Panc1 (cell line): ENCODE results near the gene FUT2.

ENCODE experiments used
- POLR2AphosphoS5 ChIP-seq: IDR thresholded peaks from 2 replicates; pipeline ENCODE4 v1.6.1; 2012; ENCODE audit warnings: mild to moderate bottlenecking, low read depth, low read length, moderate library complexity
- SIN3A ChIP-seq: IDR thresholded peaks from 2 replicates; pipeline ENCODE4 v1.6.1; 2012; ENCODE audit warnings: low read depth, mild to moderate bottlenecking, low read length, moderate library complexity, borderline replicate concordance; ENCODE audit not compliant: insufficient read depth
- TCF7L2 ChIP-seq: IDR thresholded peaks from 2 replicates; pipeline ENCODE4 v1.6.1; 2011; ENCODE audit warnings: mild to moderate bottlenecking, low read depth, low read length, inconsistent platforms
- TF ChIP-seq, protein P1 (sequence below): fragments of 450-650 bp; IDR thresholded peaks from 2 replicates; pipeline ENCODE4 v1.5.1; 2017; ENCODE audit warnings: mild to moderate bottlenecking
- TF ChIP-seq, protein P2 (sequence below), 2 experiments: IDR thresholded peaks; 2 replicates each; pipeline ENCODE4 v1.6.1; 2011 to 2012; ENCODE audit warnings: low read depth in 2 of 2, control low read depth in 1 of 2, low read length in 1 of 2, mild to moderate bottlenecking in 1 of 2, moderate library complexity in 1 of 2; ENCODE audit not compliant: insufficient read depth in 1 of 2

DNA sequence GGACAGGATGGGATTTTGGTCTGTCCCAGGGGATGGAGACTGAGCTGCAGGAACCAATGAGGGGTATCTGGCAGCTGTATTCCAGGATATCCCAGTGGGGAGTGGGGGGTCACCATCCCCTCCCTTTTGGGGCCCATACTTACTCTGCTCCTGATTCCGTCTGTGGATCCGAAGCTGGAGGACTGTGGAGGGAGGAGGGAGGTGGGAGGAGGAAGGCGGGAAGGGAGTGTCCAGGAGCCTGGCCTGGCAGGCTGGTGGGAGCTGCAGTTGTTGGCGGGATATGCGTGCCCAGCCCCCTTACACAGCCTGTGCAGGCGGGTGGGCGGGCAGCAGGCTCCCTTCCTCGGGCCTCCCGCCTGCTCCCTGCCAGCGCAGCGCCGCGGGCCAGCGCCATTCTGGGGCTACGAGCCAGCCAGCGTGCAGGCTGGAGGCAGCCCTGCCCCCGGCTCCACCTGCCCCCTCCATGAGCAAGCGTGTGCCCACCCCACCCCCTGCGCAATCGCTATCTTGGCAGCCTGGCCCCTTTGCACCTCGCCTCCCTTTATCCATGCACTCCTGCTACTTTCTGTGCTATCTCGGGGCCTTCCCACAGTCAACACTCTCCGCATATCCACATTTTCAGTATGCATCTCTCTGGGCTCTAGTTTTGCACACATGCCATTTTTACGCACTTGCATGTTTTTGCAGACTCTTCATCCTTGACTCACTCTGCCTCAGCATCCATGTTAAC is 21.0 kb downstream of the FUT2 start:
- TF ChIP-seq, protein P1, sequence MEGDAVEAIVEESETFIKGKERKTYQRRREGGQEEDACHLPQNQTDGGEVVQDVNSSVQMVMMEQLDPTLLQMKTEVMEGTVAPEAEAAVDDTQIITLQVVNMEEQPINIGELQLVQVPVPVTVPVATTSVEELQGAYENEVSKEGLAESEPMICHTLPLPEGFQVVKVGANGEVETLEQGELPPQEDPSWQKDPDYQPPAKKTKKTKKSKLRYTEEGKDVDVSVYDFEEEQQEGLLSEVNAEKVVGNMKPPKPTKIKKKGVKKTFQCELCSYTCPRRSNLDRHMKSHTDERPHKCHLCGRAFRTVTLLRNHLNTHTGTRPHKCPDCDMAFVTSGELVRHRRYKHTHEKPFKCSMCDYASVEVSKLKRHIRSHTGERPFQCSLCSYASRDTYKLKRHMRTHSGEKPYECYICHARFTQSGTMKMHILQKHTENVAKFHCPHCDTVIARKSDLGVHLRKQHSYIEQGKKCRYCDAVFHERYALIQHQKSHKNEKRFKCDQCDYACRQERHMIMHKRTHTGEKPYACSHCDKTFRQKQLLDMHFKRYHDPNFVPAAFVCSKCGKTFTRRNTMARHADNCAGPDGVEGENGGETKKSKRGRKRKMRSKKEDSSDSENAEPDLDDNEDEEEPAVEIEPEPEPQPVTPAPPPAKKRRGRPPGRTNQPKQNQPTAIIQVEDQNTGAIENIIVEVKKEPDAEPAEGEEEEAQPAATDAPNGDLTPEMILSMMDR: no peak
- TF ChIP-seq TCF7L2 (no peak), POLR2AphosphoS5 (no peak; the same call in 1 of the 2 replicates), SIN3A (no peak)
- TF ChIP-seq, protein P2, sequence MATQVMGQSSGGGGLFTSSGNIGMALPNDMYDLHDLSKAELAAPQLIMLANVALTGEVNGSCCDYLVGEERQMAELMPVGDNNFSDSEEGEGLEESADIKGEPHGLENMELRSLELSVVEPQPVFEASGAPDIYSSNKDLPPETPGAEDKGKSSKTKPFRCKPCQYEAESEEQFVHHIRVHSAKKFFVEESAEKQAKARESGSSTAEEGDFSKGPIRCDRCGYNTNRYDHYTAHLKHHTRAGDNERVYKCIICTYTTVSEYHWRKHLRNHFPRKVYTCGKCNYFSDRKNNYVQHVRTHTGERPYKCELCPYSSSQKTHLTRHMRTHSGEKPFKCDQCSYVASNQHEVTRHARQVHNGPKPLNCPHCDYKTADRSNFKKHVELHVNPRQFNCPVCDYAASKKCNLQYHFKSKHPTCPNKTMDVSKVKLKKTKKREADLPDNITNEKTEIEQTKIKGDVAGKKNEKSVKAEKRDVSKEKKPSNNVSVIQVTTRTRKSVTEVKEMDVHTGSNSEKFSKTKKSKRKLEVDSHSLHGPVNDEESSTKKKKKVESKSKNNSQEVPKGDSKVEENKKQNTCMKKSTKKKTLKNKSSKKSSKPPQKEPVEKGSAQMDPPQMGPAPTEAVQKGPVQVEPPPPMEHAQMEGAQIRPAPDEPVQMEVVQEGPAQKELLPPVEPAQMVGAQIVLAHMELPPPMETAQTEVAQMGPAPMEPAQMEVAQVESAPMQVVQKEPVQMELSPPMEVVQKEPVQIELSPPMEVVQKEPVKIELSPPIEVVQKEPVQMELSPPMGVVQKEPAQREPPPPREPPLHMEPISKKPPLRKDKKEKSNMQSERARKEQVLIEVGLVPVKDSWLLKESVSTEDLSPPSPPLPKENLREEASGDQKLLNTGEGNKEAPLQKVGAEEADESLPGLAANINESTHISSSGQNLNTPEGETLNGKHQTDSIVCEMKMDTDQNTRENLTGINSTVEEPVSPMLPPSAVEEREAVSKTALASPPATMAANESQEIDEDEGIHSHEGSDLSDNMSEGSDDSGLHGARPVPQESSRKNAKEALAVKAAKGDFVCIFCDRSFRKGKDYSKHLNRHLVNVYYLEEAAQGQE (IDR thresholded peaks at IDR 0.05; ENCODE audit: insufficient read depth in 1 of 2, low read depth in 2 of 2, low read length in 1 of 2): no peak
